Measurements from ENCODE around the gene SV2B.

Gene SV2B

DNA sequence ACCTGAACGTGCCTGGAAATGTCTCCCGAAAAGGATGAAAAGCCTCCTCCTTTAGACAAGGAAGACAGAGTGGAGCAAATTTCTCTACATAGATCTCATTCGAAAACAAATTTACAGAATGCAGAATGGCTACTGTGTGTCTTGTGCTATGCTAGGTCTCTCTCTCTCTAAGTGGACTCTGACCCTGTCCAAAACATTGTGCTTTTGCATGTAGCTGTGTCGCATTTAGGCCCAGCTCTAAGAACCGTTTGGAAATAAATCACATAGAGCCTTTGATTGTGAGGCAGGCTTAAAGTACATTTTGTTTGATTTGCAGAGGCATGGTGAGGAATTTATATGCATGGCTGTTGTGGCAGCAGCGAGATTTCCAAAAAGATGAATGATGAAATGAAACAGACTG, 198.0 kb downstream of the SV2B start:
- Histone ChIP-seq H3K4me3 (ENCODE audit: low read length) (no peak overlapping the region), H3K9ac (ENCODE audit: low read length) (no peak overlapping the region), H3K27me3 (replicated peaks; ENCODE audit: control insufficient read depth, insufficient read depth, low read length) (peaks cover 23% of the 10 kb centered on the region), H3K9me3 (ENCODE audit: control insufficient read depth, low read length) (peaks cover 8% of the 10 kb centered on the region), H3K4me1 (ENCODE audit: control insufficient read depth, insufficient read depth, low read length) (no peaks in the 10 kb centered on the region), H3K36me3 (ENCODE audit: control insufficient read depth, insufficient read depth, low read length, severe bottlenecking) (no peaks in the 10 kb centered on the region)
- DNase-seq (ENCODE audit: low read depth) = no peak

DNA sequence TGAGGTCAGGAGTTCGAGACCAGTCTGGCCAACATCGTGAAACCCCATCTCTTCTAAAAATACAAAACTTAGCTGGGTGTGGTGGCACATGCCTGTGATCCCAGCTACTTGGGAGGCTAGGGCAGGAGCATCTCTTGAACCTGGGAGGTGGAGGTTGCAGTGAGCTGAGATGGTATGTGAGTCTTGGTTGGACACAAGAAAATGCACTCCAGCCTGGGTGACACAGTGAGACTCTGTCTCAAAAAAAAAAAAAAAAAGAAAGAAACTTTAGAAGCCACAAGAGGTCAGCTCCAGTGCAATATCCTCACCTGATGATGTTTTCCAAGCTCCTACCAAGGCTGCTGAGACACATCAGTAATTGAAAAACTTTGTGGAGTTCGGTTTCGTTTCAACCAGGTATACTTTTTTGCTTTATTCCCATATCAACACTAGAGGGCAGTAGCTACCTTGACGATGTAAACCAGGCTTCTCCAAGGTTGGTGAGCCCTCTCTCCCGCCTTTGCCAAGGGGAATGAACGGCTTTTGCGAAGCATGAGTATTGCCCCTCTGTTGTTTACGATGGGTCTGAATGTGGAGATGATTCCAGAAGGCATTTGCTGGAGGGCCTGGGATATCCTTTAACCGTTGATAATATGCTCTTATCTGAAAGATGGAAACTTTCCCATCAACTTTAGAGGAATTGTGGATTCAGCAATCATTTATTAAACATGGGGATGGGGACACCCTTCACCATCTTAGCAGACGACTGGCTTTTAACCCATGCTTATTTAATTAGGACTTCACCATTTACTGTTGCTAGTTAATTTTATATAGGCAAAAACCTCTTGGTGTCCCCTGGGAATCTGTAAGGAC, 202.8 kb downstream of the SV2B start:
- peaks cover 39% of the 10 kb centered on the region for H3K27me3 ChIP-seq (replicated peaks; ENCODE audit: control insufficient read depth, insufficient read depth, low read length)
- H3K9me3 ChIP-seq (ENCODE audit: control insufficient read depth, low read length) = no peaks in the 10 kb centered on the region
- no peak overlapping the region for H3K9ac ChIP-seq (ENCODE audit: low read length)
- H3K4me3 ChIP-seq (ENCODE audit: low read length) = no peak overlapping the region
- DNase-seq (ENCODE audit: low read depth) = peak; percentile 87
- H3K36me3 ChIP-seq (ENCODE audit: control insufficient read depth, insufficient read depth, low read length, severe bottlenecking) = no peaks in the 10 kb centered on the region
- H3K4me1 ChIP-seq (ENCODE audit: control insufficient read depth, insufficient read depth, low read length) = no peaks in the 10 kb centered on the region

DNA sequence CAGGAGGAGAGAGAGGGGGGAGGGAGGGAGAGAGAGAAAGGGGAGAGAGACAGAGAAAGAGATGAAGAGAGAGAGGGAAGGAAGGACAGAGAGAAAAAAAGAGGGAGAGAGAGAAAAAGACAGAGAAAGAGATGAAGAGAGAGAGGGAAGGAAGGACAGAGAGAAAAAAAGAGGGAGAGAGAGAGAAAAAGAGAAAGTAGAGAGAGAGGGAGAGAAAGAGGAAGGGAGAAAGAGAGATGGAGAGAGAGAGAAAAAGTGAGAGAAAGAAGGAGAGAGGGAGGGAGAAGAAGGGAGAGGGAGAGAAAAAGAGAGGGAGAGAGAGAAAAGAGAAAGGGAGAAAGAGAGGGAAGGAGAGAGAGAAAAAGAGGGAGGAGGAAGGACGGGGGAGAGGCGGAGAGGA, 204.2 kb downstream of the SV2B start:
- Histone ChIP-seq H3K4me1 (ENCODE audit: control insufficient read depth, insufficient read depth, low read length) (no peaks in the 10 kb centered on the region), H3K9ac (ENCODE audit: low read length) (no peak overlapping the region), H3K27me3 (replicated peaks; ENCODE audit: control insufficient read depth, insufficient read depth, low read length) (peaks cover 39% of the 10 kb centered on the region), H3K4me3 (ENCODE audit: low read length) (no peak overlapping the region), H3K9me3 (ENCODE audit: control insufficient read depth, low read length) (no peaks in the 10 kb centered on the region), H3K36me3 (ENCODE audit: control insufficient read depth, insufficient read depth, low read length, severe bottlenecking) (no peaks in the 10 kb centered on the region)
- DNase-seq (ENCODE audit: low read depth) = no peak

DNA sequence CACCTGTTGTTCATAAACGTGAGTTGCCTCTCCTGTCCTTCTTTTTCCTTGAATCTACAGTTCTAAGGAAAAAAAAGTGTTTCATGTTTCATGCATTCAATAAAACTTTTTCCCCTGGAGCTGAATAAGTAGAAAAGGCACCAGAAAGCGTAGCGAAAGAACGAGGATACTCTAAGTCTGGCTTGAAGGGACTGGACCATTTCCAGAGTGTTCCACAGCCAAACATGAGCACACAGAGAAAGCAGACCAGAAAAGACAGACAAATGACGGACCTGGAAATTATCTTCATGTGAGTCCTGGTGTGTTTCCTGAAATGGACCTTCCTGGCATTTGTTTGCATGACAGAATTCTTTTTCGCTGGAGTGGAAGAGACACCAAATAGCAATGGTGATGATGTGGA, 204.7 kb downstream of the SV2B start:
- Histone ChIP-seq H3K4me3 (ENCODE audit: low read length) (no peak overlapping the region), H3K9ac (ENCODE audit: low read length) (no peak overlapping the region), H3K9me3 (ENCODE audit: control insufficient read depth, low read length) (no peaks in the 10 kb centered on the region), H3K27me3 (replicated peaks; ENCODE audit: control insufficient read depth, insufficient read depth, low read length) (peaks cover 39% of the 10 kb centered on the region), H3K4me1 (ENCODE audit: control insufficient read depth, insufficient read depth, low read length) (no peaks in the 10 kb centered on the region), H3K36me3 (ENCODE audit: control insufficient read depth, insufficient read depth, low read length, severe bottlenecking) (no peaks in the 10 kb centered on the region)
- DNase-seq (ENCODE audit: low read depth) = no peak

DNA sequence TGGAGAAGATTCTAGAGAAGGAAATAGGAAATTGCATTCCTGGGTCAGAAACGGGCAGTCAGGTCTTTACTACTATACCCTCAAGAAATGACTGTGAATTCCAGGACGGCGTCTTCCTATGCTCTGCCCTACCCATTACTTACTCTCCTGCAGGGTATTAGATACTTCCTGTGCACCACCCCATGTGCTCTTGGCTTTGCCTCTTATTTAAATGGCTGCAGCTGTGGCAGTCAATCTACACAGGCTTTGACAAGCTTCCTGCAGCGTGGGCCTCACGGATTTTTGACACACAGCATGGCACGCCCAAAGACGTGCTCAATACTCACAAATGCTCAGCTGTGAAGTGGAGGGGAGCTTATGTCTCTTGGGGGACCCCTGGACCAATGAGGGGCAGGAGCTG, 206.1 kb downstream of the SV2B start:
- Histone ChIP-seq H3K9me3 (ENCODE audit: control insufficient read depth, low read length) (no peaks in the 10 kb centered on the region), H3K27me3 (replicated peaks; ENCODE audit: control insufficient read depth, insufficient read depth, low read length) (peaks cover 35% of the 10 kb centered on the region), H3K4me1 (ENCODE audit: control insufficient read depth, insufficient read depth, low read length) (no peaks in the 10 kb centered on the region), H3K36me3 (ENCODE audit: control insufficient read depth, insufficient read depth, low read length, severe bottlenecking) (no peaks in the 10 kb centered on the region), H3K4me3 (ENCODE audit: low read length) (no peak overlapping the region), H3K9ac (ENCODE audit: low read length) (no peak overlapping the region)
- no peak for DNase-seq (ENCODE audit: low read depth)

DNA sequence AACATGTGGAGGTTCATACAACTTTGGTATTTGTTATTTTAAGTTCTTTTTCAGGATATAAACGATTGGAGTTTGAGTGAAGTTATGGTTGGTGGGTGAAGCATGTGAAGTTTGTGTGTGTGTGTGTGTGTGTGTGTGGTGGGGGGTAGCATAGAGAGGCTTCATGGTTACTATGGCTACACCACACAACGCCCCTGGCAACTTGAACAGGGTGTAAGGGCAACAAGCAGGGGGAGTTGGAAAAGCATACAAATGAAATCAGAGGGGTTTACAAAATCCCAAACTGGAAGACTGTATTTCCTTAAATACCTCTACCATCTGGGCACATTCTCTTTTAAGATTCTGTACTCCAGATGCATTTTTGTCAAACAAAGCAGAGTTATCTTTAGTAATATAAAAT, 207.5 kb downstream of the SV2B start:
- no peak overlapping the region for H3K9ac ChIP-seq (ENCODE audit: low read length)
- H3K4me1 ChIP-seq (ENCODE audit: control insufficient read depth, insufficient read depth, low read length) = no peaks in the 10 kb centered on the region
- no peaks in the 10 kb centered on the region for H3K36me3 ChIP-seq (ENCODE audit: control insufficient read depth, insufficient read depth, low read length, severe bottlenecking)
- DNase-seq (ENCODE audit: low read depth) = no peak
- no peaks in the 10 kb centered on the region for H3K9me3 ChIP-seq (ENCODE audit: control insufficient read depth, low read length)
- peaks cover 35% of the 10 kb centered on the region for H3K27me3 ChIP-seq (replicated peaks; ENCODE audit: control insufficient read depth, insufficient read depth, low read length)
- no peak overlapping the region for H3K4me3 ChIP-seq (ENCODE audit: low read length)

DNA sequence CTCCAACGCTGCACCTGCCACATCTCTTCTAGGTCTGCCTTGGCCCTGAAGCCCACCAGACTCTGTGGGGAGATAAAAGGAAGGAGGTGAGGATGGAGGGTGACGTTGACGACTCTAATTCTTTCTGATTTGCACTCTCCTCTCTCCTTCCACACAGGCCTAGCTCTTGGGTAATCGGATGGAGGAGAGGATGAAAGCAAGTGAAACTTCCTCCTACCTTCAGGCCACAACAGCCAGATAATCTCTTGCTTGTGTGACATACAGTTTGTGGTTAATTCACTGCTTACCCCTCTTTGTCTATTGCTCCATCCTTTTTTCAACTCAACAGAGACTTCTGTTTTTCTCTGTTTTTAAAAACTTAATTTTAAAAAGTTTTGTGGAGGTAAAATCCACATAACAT, 208.1 kb downstream of the SV2B start:
- H3K9me3 ChIP-seq (ENCODE audit: control insufficient read depth, low read length) = no peaks in the 10 kb centered on the region
- H3K27me3 ChIP-seq (replicated peaks; ENCODE audit: control insufficient read depth, insufficient read depth, low read length) = peaks cover 33% of the 10 kb centered on the region
- no peak for DNase-seq (ENCODE audit: low read depth)

DNA sequence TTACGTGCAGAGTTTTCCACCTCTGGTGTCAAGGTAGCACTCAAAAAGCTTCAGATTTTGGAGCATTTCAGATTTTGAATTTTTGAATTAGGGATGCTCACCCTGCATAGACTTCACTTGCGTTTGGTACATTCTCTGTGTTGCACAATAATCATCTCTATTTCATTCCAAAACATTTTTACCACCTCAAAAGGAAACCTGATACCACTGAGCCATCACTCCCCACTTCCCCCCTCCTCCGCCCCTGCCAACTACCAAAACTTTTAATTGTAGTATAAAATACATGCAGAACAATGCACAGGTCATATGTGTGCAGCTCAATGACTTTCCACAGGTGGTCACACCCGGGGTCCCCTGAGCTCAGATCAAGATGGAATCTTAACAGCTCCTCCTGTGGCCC, 208.8 kb downstream of the SV2B start:
- no peak for DNase-seq (ENCODE audit: low read depth)
- no peak overlapping the region for H3K4me3 ChIP-seq (ENCODE audit: low read length)
- H3K4me1 ChIP-seq (ENCODE audit: control insufficient read depth, insufficient read depth, low read length) = no peaks in the 10 kb centered on the region
- H3K36me3 ChIP-seq (ENCODE audit: control insufficient read depth, insufficient read depth, low read length, severe bottlenecking) = no peaks in the 10 kb centered on the region
- peaks cover 27% of the 10 kb centered on the region for H3K27me3 ChIP-seq (replicated peaks; ENCODE audit: control insufficient read depth, insufficient read depth, low read length)
- H3K9ac ChIP-seq (ENCODE audit: low read length) = no peak overlapping the region
- H3K9me3 ChIP-seq (ENCODE audit: control insufficient read depth, low read length) = no peaks in the 10 kb centered on the region

More for the DNA sequence above, 208.1 kb downstream of the SV2B start:
- no peaks in the 10 kb centered on the region for H3K36me3 ChIP-seq (ENCODE audit: control insufficient read depth, insufficient read depth, low read length, severe bottlenecking)
- H3K4me1 ChIP-seq (ENCODE audit: control insufficient read depth, insufficient read depth, low read length) = no peaks in the 10 kb centered on the region
- H3K9ac ChIP-seq (ENCODE audit: low read length) = no peak overlapping the region
- H3K4me3 ChIP-seq (ENCODE audit: low read length) = no peak overlapping the region

DNA sequence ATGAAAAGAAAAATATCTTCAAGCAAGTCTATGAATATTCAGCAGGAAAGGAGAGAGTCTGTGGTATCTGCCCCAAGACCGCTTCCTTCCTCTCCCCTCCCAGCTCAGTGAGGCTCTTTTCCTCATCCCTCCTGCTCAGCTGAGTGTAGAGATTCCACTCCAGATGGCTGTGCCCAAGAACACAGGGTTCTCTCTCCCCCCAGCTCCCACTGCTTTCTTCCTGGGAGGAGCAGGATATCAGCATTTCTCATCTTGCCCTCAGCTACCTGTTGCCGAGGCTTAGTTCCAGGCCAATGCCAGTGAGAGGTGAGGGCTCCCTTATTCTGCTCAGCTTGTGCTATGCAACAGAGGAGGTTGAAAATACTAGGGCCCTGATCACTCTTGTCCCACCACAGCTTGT, 211.9 kb downstream of the SV2B start:
- no peak for DNase-seq (ENCODE audit: low read depth)
- no peaks in the 10 kb centered on the region for H3K9me3 ChIP-seq (ENCODE audit: control insufficient read depth, low read length)
- H3K36me3 ChIP-seq (ENCODE audit: control insufficient read depth, insufficient read depth, low read length, severe bottlenecking) = no peaks in the 10 kb centered on the region
- H3K4me3 ChIP-seq (ENCODE audit: low read length) = no peak overlapping the region
- no peak overlapping the region for H3K9ac ChIP-seq (ENCODE audit: low read length)
- H3K4me1 ChIP-seq (ENCODE audit: control insufficient read depth, insufficient read depth, low read length) = no peaks in the 10 kb centered on the region
- H3K27me3 ChIP-seq (replicated peaks; ENCODE audit: control insufficient read depth, insufficient read depth, low read length) = no peaks in the 10 kb centered on the region

DNA sequence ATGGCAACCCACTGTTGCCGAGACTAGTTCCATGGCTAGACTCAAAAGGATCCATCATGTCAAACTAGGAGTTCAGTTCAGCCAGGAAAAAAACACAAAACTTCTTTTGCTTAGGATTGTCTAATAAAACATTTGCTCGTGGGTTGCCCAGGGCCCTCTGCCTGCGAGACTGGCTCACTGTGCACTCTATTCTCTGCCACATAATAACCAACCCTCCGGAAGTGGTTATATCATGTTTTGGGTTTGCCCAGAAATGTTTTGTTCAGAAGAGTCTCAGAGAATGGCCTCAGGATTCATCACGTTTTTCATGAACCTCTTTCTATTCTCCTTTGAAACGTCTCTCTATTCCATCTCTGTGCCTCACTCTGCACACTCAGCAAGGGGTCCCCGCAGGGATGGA, 216.1 kb downstream of the SV2B start:
- no peak for DNase-seq (ENCODE audit: low read depth)
- H3K4me1 ChIP-seq (ENCODE audit: control insufficient read depth, insufficient read depth, low read length) = no peaks in the 10 kb centered on the region
- peaks cover 3% of the 10 kb centered on the region for H3K9me3 ChIP-seq (ENCODE audit: control insufficient read depth, low read length)
- no peaks in the 10 kb centered on the region for H3K36me3 ChIP-seq (ENCODE audit: control insufficient read depth, insufficient read depth, low read length, severe bottlenecking)
- no peak overlapping the region for H3K4me3 ChIP-seq (ENCODE audit: low read length)
- H3K9ac ChIP-seq (ENCODE audit: low read length) = no peak overlapping the region
- no peaks in the 10 kb centered on the region for H3K27me3 ChIP-seq (replicated peaks; ENCODE audit: control insufficient read depth, insufficient read depth, low read length)

DNA sequence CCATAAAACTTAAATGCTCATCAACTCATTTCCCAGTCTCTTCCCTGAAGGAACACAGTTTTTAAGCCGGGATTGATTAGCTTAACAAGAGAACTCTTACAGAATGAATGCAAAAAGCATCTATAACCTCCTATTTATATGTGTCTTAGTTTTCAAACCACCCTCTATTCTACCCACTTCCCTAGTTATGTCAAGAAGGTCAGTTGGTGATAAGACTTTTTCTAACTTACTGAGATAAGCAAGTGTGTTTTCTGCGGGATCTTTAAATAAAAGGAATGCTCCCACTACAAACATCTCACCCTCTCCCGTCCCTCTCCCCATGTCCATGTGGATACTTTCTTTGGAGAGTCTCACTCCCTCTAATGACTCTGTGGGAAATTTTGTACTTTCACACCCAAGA, 218.5 kb downstream of the SV2B start:
- no peak for DNase-seq (ENCODE audit: low read depth)

DNA sequence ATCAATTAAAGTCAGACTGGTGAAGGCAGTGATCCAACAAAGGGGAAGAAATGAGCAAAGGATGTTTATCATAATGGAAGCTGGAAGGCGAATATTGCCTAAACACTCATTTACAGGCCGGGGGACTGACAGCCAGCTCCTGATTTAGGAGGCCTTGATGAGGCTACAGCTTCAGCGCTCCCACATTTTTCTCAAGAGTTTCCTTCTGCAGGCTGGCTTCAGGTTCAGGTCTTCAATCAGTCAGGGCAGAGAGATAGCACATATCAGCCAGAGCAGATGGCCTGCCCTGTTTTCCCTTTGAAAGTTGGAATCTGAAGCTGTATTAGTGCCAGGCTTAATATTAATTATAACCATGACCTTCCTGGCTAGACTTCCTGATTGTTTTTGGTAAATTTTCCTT, 218.9 kb downstream of the SV2B start:
- H3K9me3 ChIP-seq (ENCODE audit: control insufficient read depth, low read length) = peaks cover 3% of the 10 kb centered on the region
- no peaks in the 10 kb centered on the region for H3K36me3 ChIP-seq (ENCODE audit: control insufficient read depth, insufficient read depth, low read length, severe bottlenecking)
- no peaks in the 10 kb centered on the region for H3K27me3 ChIP-seq (replicated peaks; ENCODE audit: control insufficient read depth, insufficient read depth, low read length)
- DNase-seq (ENCODE audit: low read depth) = no peak
- H3K4me1 ChIP-seq (ENCODE audit: control insufficient read depth, insufficient read depth, low read length) = no peaks in the 10 kb centered on the region
- H3K4me3 ChIP-seq (ENCODE audit: low read length) = no peak overlapping the region
- H3K9ac ChIP-seq (ENCODE audit: low read length) = no peak overlapping the region

More for the DNA sequence above, 218.5 kb downstream of the SV2B start:
- H3K27me3 ChIP-seq (replicated peaks; ENCODE audit: control insufficient read depth, insufficient read depth, low read length) = no peaks in the 10 kb centered on the region
- H3K4me1 ChIP-seq (ENCODE audit: control insufficient read depth, insufficient read depth, low read length) = no peaks in the 10 kb centered on the region
- no peak overlapping the region for H3K9ac ChIP-seq (ENCODE audit: low read length)
- no peaks in the 10 kb centered on the region for H3K36me3 ChIP-seq (ENCODE audit: control insufficient read depth, insufficient read depth, low read length, severe bottlenecking)
- H3K9me3 ChIP-seq (ENCODE audit: control insufficient read depth, low read length) = peaks cover 3% of the 10 kb centered on the region
- H3K4me3 ChIP-seq (ENCODE audit: low read length) = no peak overlapping the region
